Muscle layer of colon (tissue), 2 donors: ENCODE results near the gene SLIT3.
"Not testable (repeated sequence)": the region's sequence is repeated elsewhere in the genome, so short reads cannot be mapped to it uniquely, and the experiment has no call there.

ENCODE experiments used
- H3K27ac ChIP-seq: one replicate; pipeline ENCODE4 v1.7.0; 2013; ENCODE audit warnings: low read depth, mild to moderate bottlenecking, low read length, moderate library complexity
- H3K27me3 ChIP-seq, 2 donors: one replicate each; pipeline ENCODE4 v1.7.0; 2013; ENCODE audit warnings: low read length in 2 of 2, mild to moderate bottlenecking in 2 of 2; ENCODE audit not compliant: insufficient read depth in 2 of 2, control insufficient read depth in 1 of 2
- H3K36me3 ChIP-seq: one replicate; pipeline ENCODE4 v1.7.0; 2013; ENCODE audit warnings: mild to moderate bottlenecking, low read length; ENCODE audit not compliant: insufficient read depth
- H3K4me1 ChIP-seq: one replicate; pipeline ENCODE4 v1.7.0; 2013; ENCODE audit warnings: mild to moderate bottlenecking, low read length; ENCODE audit not compliant: insufficient read depth
- H3K4me3 ChIP-seq, 2 donors: one replicate each; pipeline ENCODE4 v1.7.0; 2013; ENCODE audit warnings: low read length in 2 of 2, low read depth in 1 of 2, mild to moderate bottlenecking in 1 of 2, moderate library complexity in 1 of 2
- H3K9ac ChIP-seq: one replicate; pipeline ENCODE4 v1.7.0; 2013; ENCODE audit warnings: low read length
- H3K9me3 ChIP-seq: one replicate; pipeline ENCODE4 v1.7.0; 2013; ENCODE audit warnings: mild to moderate bottlenecking, low read length
- donor health status: abdominal sarcoma.
- donor health status: Adenocarcinoma of cecum.

Gene SLIT3

GRCh38 chr5:169152453-169152852 lies 148.5 kb downstream of the SLIT3 start:
- no peaks in the 10 kb centered on the region for H3K36me3 ChIP-seq
- H3K9ac ChIP-seq, result no peak overlapping the region
- no peaks in the 10 kb centered on the region for H3K27me3 ChIP-seq
- H3K4me1 ChIP-seq, result peaks cover 56% of the 10 kb centered on the region
- no peak overlapping the region for H3K27ac ChIP-seq
- no peaks in the 10 kb centered on the region for H3K9me3 ChIP-seq
- no peak overlapping the region for H3K4me3 ChIP-seq

- no peak overlapping the region for H3K27ac ChIP-seq
- H3K4me1 ChIP-seq, result peaks cover 57% of the 10 kb centered on the region
- no peaks in the 10 kb centered on the region for H3K27me3 ChIP-seq
- no peak overlapping the region for H3K9ac ChIP-seq
- no peaks in the 10 kb centered on the region for H3K36me3 ChIP-seq
- H3K4me3 ChIP-seq, result no peak overlapping the region
- H3K9me3 ChIP-seq, result no peaks in the 10 kb centered on the region
These were observed 149.7 kb downstream of the SLIT3 start for GRCh38 chr5:169151051-169151805.

- Histone ChIP-seq H3K4me3 (no peak overlapping the region), H3K27me3 (no peaks in the 10 kb centered on the region), H3K9ac (no peak overlapping the region), H3K4me1 (peaks cover 57% of the 10 kb centered on the region), H3K27ac (no peak overlapping the region), H3K9me3 (no peaks in the 10 kb centered on the region), H3K36me3 (no peaks in the 10 kb centered on the region)
These were observed 150.8 kb downstream of the SLIT3 start for GRCh38 chr5:169150108-169150507.

GRCh38 chr5:169149317-169149716 lies 151.6 kb downstream of the SLIT3 start:
- Histone ChIP-seq H3K9ac (no peak overlapping the region), H3K9me3 (no peaks in the 10 kb centered on the region), H3K4me1 (peaks cover 55% of the 10 kb centered on the region), H3K4me3 (no peak overlapping the region), H3K27me3 (no peaks in the 10 kb centered on the region), H3K27ac (no peak overlapping the region), H3K36me3 (no peaks in the 10 kb centered on the region)

- Histone ChIP-seq H3K9ac (no peak overlapping the region), H3K27me3 (no peaks in the 10 kb centered on the region), H3K9me3 (no peaks in the 10 kb centered on the region), H3K4me3 (no peak overlapping the region), H3K27ac (no peak overlapping the region), H3K4me1 (peaks cover 44% of the 10 kb centered on the region), H3K36me3 (no peaks in the 10 kb centered on the region)
These were observed 152.7 kb downstream of the SLIT3 start for GRCh38 chr5:169148138-169148740.

- H3K27ac ChIP-seq, result no peak overlapping the region
- no peaks in the 10 kb centered on the region for H3K27me3 ChIP-seq
- H3K4me3 ChIP-seq, result no peak overlapping the region
- no peak overlapping the region for H3K9ac ChIP-seq
- H3K36me3 ChIP-seq, result no peaks in the 10 kb centered on the region
- H3K9me3 ChIP-seq, result no peaks in the 10 kb centered on the region
- H3K4me1 ChIP-seq, result peaks cover 43% of the 10 kb centered on the region
These were observed 153.4 kb downstream of the SLIT3 start for GRCh38 chr5:169147534-169147933.

GRCh38 chr5:169146158-169146557 lies 154.8 kb downstream of the SLIT3 start:
- no peaks in the 10 kb centered on the region for H3K27me3 ChIP-seq
- H3K4me3 ChIP-seq, result no peak overlapping the region
- H3K9ac ChIP-seq, result no peak overlapping the region
- no peaks in the 10 kb centered on the region for H3K36me3 ChIP-seq
- peaks cover 34% of the 10 kb centered on the region for H3K4me1 ChIP-seq
- no peaks in the 10 kb centered on the region for H3K9me3 ChIP-seq
- H3K27ac ChIP-seq, result no peak overlapping the region

- no peaks in the 10 kb centered on the region for H3K36me3 ChIP-seq
- H3K9ac ChIP-seq, result no peak overlapping the region
- no peaks in the 10 kb centered on the region for H3K27me3 ChIP-seq
- no peak overlapping the region for H3K4me3 ChIP-seq
- H3K9me3 ChIP-seq, result no peaks in the 10 kb centered on the region
- H3K27ac ChIP-seq, result no peak overlapping the region
- peaks cover 11% of the 10 kb centered on the region for H3K4me1 ChIP-seq
These were observed 158.5 kb downstream of the SLIT3 start for GRCh38 chr5:169142264-169142970.

- not testable (repeated sequence) for H3K9ac ChIP-seq, H3K4me3 ChIP-seq, H3K9me3 ChIP-seq, H3K36me3 ChIP-seq, H3K27me3 ChIP-seq, H3K27ac ChIP-seq
- peaks cover 11% of the 10 kb centered on the region for H3K4me1 ChIP-seq
These were observed 160.7 kb downstream of the SLIT3 start for GRCh38 chr5:169140215-169140614.

- no peaks in the 10 kb centered on the region for H3K9me3 ChIP-seq
- H3K27me3 ChIP-seq, result no peaks in the 10 kb centered on the region
- H3K27ac ChIP-seq, result no peak overlapping the region
- H3K4me3 ChIP-seq, result no peak overlapping the region
- no peaks in the 10 kb centered on the region for H3K36me3 ChIP-seq
- peaks cover 11% of the 10 kb centered on the region for H3K4me1 ChIP-seq
- H3K9ac ChIP-seq, result no peak overlapping the region
These were observed 161.4 kb downstream of the SLIT3 start for GRCh38 chr5:169139480-169140050.

- Histone ChIP-seq H3K9me3 (no peaks in the 10 kb centered on the region), H3K4me3 (no peak overlapping the region)
These were observed 167.4 kb downstream of the SLIT3 start for GRCh38 chr5:169133531-169133930.

More at GRCh38 chr5:169133531-169133930, 167.4 kb downstream of the SLIT3 start:
- Histone ChIP-seq H3K27ac (no peak overlapping the region), H3K36me3 (no peaks in the 10 kb centered on the region), H3K27me3 (no peaks in the 10 kb centered on the region), H3K9ac (no peak overlapping the region), H3K4me1 (no peaks in the 10 kb centered on the region)
